NCI-H2227 (cell line): ENCODE measurements around the gene CCN2.
A peak's percentile ranks its signal among the peaks of the same experiment; 100 is the strongest.
"Not testable (repeated sequence)": the region's sequence is repeated elsewhere in the genome, so short reads cannot be mapped to it uniquely, and the experiment has no call there.

Source experiments
- DNase-seq: peaks from one replicate; lab custom pipeline; 2025; ENCODE audit not compliant: unreplicated experiment; lab: John Stamatoyannopoulos, UW

Gene CCN2

DNA sequence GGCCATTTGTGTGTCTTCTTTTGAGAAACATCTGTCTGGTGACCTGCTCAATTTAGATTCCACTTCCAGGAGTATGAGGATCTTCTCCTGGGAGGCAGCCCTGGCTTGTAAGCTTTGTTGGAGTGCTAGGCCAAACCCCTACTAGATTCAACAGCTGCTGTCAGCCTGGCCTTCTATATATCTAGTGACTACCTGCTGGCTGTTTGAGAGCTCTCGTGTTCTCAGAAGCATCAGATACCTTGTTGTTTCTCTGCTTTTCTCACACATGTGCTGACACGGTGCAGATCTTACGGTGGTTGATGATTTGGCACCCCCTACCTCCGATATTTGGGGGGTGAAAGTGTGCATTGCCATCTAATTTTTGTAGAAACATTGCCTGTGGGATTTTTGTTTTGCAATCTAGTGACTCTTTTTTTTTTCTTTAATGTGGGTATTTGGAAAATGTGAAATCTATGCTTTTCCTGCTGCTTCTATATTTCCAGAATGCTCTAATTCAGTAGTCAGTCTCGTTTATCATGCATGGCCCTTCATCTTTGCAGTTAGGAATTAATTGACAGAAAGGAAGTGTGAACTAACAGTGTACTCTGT, 4.7 kb downstream of the CCN2 start:
- no peak for DNase-seq

GRCh38 chr6:131945971-131946370, 5.2 kb downstream of the CCN2 start:
- DNase-seq = no peak

- DNase-seq = no peak
Observed at GRCh38 chr6:131937703-131938631, 13.2 kb downstream of the CCN2 start.

GRCh38 chr6:131937226-131937625, 13.9 kb downstream of the CCN2 start:
- DNase-seq = no peak

DNA sequence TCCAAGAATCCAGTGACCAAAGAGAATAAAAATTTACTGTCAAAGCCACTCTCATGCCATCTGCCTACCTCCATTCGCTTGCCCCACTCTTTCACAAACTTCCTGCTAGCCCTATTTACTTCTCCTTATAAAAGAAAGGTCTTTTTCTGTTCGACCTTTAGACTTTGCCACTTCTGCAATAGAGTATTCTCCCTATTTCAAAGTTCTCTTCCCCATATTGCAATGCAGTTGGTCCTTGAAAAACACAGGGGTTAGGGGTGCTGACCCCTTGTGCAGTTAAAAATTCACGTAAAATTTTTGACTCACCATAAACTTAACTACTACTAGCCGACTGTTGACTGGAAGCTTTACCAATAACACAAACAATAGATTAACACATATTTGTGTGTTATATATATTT, 15.0 kb downstream of the CCN2 start:
- no peak for DNase-seq

- no peak for DNase-seq
Observed at GRCh38 chr6:131931063-131931750, 20.0 kb downstream of the CCN2 start.

- no peak for DNase-seq
Observed at GRCh38 chr6:131929976-131930375, 21.2 kb downstream of the CCN2 start.

DNA sequence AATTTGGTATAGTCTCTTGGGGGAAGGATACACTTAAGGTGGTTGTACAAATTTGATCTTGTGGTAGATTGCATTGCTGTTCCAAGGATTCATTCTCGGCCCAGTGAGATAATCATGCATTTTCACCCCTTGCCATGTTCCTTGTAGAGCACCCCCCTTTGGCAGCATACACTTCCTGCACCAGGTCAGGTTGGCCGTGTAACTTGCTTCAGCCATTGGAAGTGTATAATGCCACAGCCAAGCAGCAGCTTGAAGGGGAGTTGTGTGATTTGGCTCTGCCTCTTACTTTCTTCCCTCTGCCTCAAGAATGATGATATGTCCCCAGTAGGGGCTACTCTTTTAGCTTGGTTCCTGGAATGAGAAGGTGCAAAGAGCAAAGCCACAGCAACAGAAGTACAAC, 21.9 kb downstream of the CCN2 start:
- no peak for DNase-seq

GRCh38 chr6:131924881-131925474, 26.2 kb downstream of the CCN2 start:
- DNase-seq = no peak

- peak; percentile 0 for DNase-seq
Observed at GRCh38 chr6:131923356-131923755, 27.8 kb downstream of the CCN2 start.

DNA sequence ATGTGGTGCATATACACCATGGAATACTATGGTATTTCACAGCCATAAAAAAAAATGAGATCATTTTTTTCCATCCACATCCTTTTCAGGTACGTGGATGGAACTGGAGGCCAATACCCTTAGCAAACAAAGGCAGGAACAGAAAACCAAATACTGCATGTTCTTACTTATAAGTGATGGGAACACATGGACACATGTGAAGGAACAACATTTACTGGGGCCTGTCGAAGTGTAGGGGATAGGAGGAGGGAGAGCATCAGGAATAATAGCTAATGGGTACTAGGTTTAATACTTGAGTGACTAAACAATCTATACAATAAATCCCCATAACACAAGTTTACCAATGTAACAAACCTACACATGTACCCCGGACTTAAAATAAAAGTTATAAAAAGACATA, 30.5 kb downstream of the CCN2 start:
- no peak for DNase-seq

GRCh38 chr6:131918650-131919355, 32.4 kb downstream of the CCN2 start:
- no peak for DNase-seq

GRCh38 chr6:131917763-131918649, 33.2 kb downstream of the CCN2 start:
- DNase-seq = no peak

DNA sequence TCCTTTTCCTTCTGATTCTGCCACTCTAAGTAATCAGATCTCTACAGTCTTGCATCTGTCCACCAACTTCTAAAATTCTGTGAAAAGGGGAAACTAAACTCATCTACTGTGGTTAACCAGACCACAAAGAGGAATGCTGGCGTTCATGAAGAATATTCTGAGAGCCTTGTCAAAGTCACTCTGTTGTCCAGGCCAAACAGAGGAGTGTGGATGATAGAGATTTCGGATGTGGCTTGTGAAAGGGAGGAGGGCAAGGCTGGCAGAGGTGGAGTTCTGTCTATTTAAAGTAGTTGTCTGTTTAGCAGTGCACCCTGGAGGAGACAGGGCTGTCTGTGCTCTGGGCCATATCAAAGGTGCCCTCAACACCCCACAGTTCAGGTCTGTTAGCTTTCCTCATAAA, 33.9 kb downstream of the CCN2 start:
- no peak for DNase-seq

DNA sequence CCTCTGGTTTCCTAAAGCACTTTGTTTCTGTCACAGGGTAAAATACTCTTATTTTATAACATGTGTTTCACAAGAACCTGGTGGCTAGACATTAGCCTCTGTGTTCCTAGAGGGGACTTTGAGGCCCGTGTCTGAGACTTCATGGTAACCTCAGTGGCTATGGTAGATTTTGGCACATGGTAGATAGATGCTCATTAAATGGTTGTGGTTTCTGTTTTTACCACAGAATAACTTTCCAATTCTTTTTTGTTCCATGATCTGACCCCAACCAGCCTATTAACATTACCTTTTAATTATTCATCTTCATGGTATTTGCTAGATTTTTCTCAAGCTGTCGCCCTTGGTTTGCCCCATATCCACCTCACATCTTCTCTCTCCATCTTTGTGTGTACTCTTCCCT, 34.3 kb downstream of the CCN2 start:
- DNase-seq = no peak

GRCh38 chr6:131916091-131916796, 34.9 kb downstream of the CCN2 start:
- DNase-seq = not testable (repeated sequence)

DNA sequence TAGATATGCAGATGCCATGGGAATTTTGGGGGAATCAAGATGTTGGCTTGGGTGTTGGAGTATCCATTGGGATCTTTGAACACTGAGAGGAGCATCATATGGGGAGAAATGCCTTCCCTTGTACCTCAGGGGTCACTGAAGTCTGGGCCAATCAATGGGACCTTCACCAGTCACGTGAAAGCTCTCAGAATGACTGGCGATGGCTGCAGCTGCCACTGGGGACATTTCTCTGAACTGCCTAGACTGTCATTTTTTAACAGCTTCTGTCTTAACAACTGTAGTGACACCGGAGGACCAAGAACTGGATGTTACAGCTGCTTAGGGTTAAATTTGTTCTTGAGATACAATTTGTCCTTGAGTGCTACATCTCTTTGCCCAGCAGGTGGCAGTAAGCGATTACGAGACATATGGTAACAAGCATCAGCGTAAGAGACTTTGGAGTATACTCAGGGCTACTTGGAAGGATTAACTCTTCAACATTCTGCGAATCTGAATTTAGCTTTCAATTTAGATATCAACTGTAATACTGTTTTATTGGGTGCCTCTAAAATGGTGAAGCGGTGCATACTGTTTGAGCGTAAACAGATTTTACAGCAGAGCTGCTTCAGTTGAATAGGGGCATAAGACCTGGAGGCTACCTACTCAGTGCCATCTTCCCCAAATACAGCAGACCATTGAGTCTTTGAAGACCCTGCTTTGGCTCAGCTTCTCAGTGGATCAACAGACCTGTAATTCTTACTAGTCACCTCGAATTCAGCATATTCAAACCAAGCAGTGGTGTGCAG, 36.0 kb downstream of the CCN2 start:
- DNase-seq = peak; percentile 1

GRCh38 chr6:131914234-131914633, 36.9 kb downstream of the CCN2 start:
- DNase-seq = no peak

DNA sequence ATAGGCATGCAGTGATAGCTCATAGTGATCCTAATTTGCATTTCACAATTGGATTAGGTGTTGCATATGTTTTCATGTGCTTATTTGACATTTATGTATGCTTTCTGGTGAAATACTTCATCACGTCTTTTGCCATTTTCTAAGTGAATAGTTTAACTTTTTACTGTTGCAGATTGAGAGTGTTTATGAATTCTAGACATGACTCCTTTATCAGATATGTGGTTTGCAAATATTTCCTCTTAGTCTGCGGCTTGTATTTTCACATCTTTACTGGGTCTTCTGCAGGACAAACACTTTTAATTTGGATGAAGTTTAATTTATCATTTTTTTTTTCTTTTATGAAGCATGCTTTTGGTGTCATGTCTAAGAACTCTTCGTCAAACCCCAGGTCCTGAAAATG, 39.2 kb downstream of the CCN2 start:
- DNase-seq = no peak
